Measurements from ENCODE around the gene SLC30A3. TPM values are rescaled to one million over a fixed set of nuclear protein-coding genes. Genes with fewer than 3 reads are reported as not detected.
"Not testable (repeated sequence)": the region's sequence is repeated elsewhere in the genome, so short reads cannot be mapped to it uniquely, and the experiment has no call there.

Gene SLC30A3
- total RNA-seq, 1 experiment from 2014 or later: not detected

GRCh38 chr2:27280826-27281225 lies 18.0 kb upstream of the SLC30A3 start:
- H3K4me1 Mint-ChIP-seq (ENCODE audit: insufficient read depth, unreplicated experiment): peaks cover 12% of the 10 kb centered on the region
- no TSS peak for BruUV-seq (replicated peaks)
- no peaks in the 10 kb centered on the region for H3K36me3 Mint-ChIP-seq (ENCODE audit: insufficient read depth, unreplicated experiment)
- intact Hi-C loops (cut with micrococcal nuclease): loop anchor here (1.0 to 10.0 kb wide), 4 partner anchors 22 to 320 kb away; partner anchors contain the start of genes ATRAID, CAD and SLC5A6
- no peak for DNase-seq (ENCODE audit: unreplicated experiment)
- no peak overlapping the region for H3K4me3 Mint-ChIP-seq (ENCODE audit: unreplicated experiment)
- no peak overlapping the region for H3K27ac Mint-ChIP-seq (ENCODE audit: low read depth, unreplicated experiment)
- ChIA-PET CTCF (interaction anchor here (0.6 to 7.2 kb wide), 19 partner anchors 9 to 319 kb away, joined by 3 to 96 read pairs (median 5); partner anchors contain the start of genes ABHD1, KHK and SLC30A3), POLR2A (interaction anchor here (0.9 to 4.1 kb wide), 2 partner anchors 13 to 64 kb away, joined by 3 to 22 read pairs; partner anchors contain the start of gene CAD)
- H3K27me3 Mint-ChIP-seq (ENCODE audit: insufficient read depth, unreplicated experiment): peaks cover 20% of the 10 kb centered on the region
- no peaks in the 10 kb centered on the region for H3K9me3 Mint-ChIP-seq (ENCODE audit: unreplicated experiment)
- no peak for TF ChIP-seq CTCF (IDR thresholded peaks at IDR 0.05; ENCODE audit: unreplicated experiment)

DNA sequence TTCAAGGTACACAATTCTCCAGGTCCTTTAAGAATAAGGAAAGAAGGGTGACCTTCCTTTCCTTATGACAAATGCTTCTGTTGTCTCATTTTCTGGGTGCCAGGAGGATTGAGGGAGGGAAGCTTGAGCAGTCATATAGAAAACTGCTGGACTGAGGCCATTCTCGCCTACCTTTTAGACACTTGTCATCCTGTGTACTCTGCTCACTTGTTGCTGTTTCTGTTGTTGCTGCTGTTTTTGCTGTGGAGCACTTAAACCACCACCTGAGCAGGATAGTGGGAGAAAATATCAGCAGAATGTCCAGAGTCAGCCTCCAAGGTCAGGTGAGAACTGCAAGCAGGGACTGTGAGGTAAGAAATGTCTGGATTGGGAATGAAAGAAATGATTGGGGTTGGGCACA lies 15.2 kb upstream of the SLC30A3 start:
- intact Hi-C loops (cut with micrococcal nuclease): no loop called here

DNA sequence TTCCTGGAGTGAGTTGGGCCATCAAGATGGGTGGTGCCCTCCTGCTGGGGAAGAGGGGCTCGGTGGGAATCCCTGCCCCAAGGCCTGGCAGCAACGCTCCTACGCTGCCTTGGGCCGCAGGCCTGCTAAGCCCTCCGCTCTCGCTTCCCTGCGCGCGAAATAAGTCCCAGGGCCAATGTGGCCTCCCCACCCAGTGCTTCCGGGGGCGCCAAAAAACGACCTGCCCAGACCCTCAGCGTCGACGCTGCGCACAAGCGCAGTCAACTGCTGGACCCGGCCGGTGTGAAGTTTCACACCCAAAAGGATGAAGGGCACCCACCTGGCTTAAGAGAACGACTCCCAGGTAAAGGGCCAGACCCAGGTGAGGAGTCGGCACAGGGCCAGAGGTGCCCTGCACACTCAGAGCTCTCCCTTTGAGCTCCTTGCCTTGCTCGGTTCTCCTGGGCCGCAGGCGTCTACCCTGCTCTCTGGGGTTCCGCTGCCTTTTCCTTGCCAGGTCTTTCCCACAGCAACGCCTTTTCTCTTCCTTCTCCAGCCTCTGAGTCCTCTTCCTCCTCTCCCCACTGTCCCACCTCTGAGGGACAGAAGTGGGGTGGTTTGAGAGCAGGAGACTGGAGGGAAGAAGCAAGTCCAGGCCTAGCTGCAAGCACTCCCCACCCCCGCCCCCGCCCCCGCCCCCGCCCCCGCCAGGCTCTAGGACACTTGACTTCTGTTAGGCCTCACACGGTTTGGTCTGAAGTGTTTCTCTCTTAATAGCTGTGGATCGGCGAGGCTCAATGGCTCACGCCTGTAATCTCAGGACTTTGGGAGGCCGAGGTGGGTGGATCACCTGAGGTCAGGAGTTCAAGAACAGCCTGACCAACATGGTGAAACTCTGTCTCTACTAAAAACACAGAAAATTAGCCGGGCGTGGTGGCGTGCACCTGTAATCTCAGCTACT lies 12.6 kb upstream of the SLC30A3 start, which contains the start of gene DNAJC5G:
TSS of gene DNAJC5G (plus strand) at position 223 of the 940 bp plus-strand sequence. CDS start 1,296 bp downstream, outside the sequence.
- no peak within 1 kb of the TSS for H3K4me3 Mint-ChIP-seq (ENCODE audit: unreplicated experiment)
- H3K27ac Mint-ChIP-seq (ENCODE audit: low read depth, unreplicated experiment): no peak within 1 kb of the TSS
- peaks cover 20% of the 10 kb centered on the region for H3K27me3 Mint-ChIP-seq (ENCODE audit: insufficient read depth, unreplicated experiment)
- BruUV-seq (replicated peaks): no TSS peak
- H3K36me3 Mint-ChIP-seq (ENCODE audit: insufficient read depth, unreplicated experiment): peaks cover 12% of the 10 kb centered on the region
- CTCF ChIA-PET: interaction anchor here (0.7 to 1.6 kb wide), 3 partner anchors 27 to 142 kb away, joined by 3 to 4 read pairs (median 4); no protein-coding TSS in a partner anchor
- H3K9me3 Mint-ChIP-seq (ENCODE audit: unreplicated experiment): no peaks in the 10 kb centered on the region
- DNase-seq (ENCODE audit: unreplicated experiment): no peak
- POLR2A ChIA-PET: interaction anchor here (0.6 kb wide), 1 partner anchor 28 kb away, joined by 5 read pairs; no protein-coding TSS in a partner anchor
- TF ChIP-seq CTCF (IDR thresholded peaks at IDR 0.05; ENCODE audit: unreplicated experiment): no peak
- intact Hi-C loops (cut with micrococcal nuclease): no loop called here
- H3K4me1 Mint-ChIP-seq (ENCODE audit: insufficient read depth, unreplicated experiment): peaks cover 7% of the 10 kb centered on the region

More for the DNA sequence above, 15.2 kb upstream of the SLC30A3 start:
- POLR2A ChIA-PET: interaction anchor here (0.7 kb wide), 1 partner anchor 13 kb away, joined by 3 read pairs; no protein-coding TSS in a partner anchor
- Mint-ChIP-seq H3K27me3 (ENCODE audit: insufficient read depth, unreplicated experiment) (peaks cover 20% of the 10 kb centered on the region), H3K4me1 (ENCODE audit: insufficient read depth, unreplicated experiment) (peaks cover 14% of the 10 kb centered on the region), H3K36me3 (ENCODE audit: insufficient read depth, unreplicated experiment) (peaks cover 12% of the 10 kb centered on the region), H3K27ac (ENCODE audit: low read depth, unreplicated experiment) (no peak overlapping the region), H3K4me3 (ENCODE audit: unreplicated experiment) (no peak overlapping the region), H3K9me3 (ENCODE audit: unreplicated experiment) (no peaks in the 10 kb centered on the region)
- no peak for DNase-seq (ENCODE audit: unreplicated experiment)
- CTCF ChIA-PET: interaction anchor here (0.6 to 7.2 kb wide), 10 partner anchors 9 to 316 kb away, joined by 3 to 96 read pairs (median 10); partner anchors contain the start of gene SLC30A3
- TF ChIP-seq CTCF (IDR thresholded peaks at IDR 0.05; ENCODE audit: unreplicated experiment): no peak
- BruUV-seq (replicated peaks): no TSS peak

- BruUV-seq (replicated peaks); H3K27ac Mint-ChIP-seq (ENCODE audit: low read depth, unreplicated experiment); H3K4me3 Mint-ChIP-seq (ENCODE audit: unreplicated experiment); DNase-seq (ENCODE audit: unreplicated experiment); H3K9me3 Mint-ChIP-seq (ENCODE audit: unreplicated experiment); H3K4me1 Mint-ChIP-seq (ENCODE audit: insufficient read depth, unreplicated experiment); intact Hi-C loops (cut with micrococcal nuclease): not testable (repeated sequence)
- POLR2A ChIA-PET: interaction anchor here (0.7 to 1.0 kb wide), 4 partner anchors 9 to 55 kb away, joined by 3 to 4 read pairs (median 4); partner anchors contain the start of gene SLC30A3
- H3K36me3 Mint-ChIP-seq (ENCODE audit: insufficient read depth, unreplicated experiment): peaks cover 12% of the 10 kb centered on the region
- peaks cover 12% of the 10 kb centered on the region for H3K27me3 Mint-ChIP-seq (ENCODE audit: insufficient read depth, unreplicated experiment)
- CTCF ChIA-PET: interaction anchor here (0.6 to 2.1 kb wide), 6 partner anchors 7 to 331 kb away, joined by 3 to 19 read pairs (median 4); no protein-coding TSS in a partner anchor
Measured at GRCh38 chr2:27272537-27273522, 10.0 kb upstream of the SLC30A3 start.
